ENCODE measurements around the gene EIF4G3.

DNA sequence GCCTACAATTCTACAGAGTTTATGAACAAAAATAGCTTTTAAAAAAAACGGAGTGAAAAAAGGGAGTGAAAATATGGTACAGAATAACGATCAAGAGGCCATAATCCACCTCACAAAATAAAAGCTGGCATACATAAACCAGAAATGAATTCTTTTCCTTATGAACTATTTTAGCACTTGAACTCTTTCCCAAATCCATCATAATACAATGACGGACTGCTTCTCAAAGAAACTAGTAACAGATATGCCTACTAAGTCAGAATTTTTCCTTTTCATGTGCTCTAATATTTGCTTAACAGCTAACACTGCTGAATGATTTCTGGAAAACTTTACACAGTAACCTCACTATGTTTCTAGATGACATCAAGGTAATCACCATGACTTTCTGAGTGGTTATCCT is 144.0 kb downstream of the EIF4G3 start:
- TF ChIP-seq YY1 (IDR thresholded peaks at IDR 0.05; ENCODE audit: low read depth) (no peak), TAF1 (IDR thresholded peaks at IDR 0.05; ENCODE audit: low read depth) (no peak), EGR1 (IDR thresholded peaks at IDR 0.05) (no peak), CREB1 (IDR thresholded peaks at IDR 0.05; ENCODE audit: low read depth) (no peak), CEBPB (IDR thresholded peaks at IDR 0.05) (no peak), EP300 (IDR thresholded peaks at IDR 0.05; ENCODE audit: borderline replicate concordance) (no peak), TCF12 (IDR thresholded peaks at IDR 0.05; ENCODE audit: low read depth) (no peak), NFIC (IDR thresholded peaks at IDR 0.05) (no peak), ZBTB7A (IDR thresholded peaks at IDR 0.05; ENCODE audit: low read depth) (no peak), RAD21 (IDR thresholded peaks at IDR 0.05; ENCODE audit: low read depth) (no peak), TEAD4 (IDR thresholded peaks at IDR 0.05) (no peak), USF1 (IDR thresholded peaks at IDR 0.05) (no peak)
- TF ChIP-seq, protein P1, sequence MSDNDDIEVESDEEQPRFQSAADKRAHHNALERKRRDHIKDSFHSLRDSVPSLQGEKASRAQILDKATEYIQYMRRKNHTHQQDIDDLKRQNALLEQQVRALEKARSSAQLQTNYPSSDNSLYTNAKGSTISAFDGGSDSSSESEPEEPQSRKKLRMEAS (IDR thresholded peaks at IDR 0.05) = no peak
- TF ChIP-seq, protein P2, sequence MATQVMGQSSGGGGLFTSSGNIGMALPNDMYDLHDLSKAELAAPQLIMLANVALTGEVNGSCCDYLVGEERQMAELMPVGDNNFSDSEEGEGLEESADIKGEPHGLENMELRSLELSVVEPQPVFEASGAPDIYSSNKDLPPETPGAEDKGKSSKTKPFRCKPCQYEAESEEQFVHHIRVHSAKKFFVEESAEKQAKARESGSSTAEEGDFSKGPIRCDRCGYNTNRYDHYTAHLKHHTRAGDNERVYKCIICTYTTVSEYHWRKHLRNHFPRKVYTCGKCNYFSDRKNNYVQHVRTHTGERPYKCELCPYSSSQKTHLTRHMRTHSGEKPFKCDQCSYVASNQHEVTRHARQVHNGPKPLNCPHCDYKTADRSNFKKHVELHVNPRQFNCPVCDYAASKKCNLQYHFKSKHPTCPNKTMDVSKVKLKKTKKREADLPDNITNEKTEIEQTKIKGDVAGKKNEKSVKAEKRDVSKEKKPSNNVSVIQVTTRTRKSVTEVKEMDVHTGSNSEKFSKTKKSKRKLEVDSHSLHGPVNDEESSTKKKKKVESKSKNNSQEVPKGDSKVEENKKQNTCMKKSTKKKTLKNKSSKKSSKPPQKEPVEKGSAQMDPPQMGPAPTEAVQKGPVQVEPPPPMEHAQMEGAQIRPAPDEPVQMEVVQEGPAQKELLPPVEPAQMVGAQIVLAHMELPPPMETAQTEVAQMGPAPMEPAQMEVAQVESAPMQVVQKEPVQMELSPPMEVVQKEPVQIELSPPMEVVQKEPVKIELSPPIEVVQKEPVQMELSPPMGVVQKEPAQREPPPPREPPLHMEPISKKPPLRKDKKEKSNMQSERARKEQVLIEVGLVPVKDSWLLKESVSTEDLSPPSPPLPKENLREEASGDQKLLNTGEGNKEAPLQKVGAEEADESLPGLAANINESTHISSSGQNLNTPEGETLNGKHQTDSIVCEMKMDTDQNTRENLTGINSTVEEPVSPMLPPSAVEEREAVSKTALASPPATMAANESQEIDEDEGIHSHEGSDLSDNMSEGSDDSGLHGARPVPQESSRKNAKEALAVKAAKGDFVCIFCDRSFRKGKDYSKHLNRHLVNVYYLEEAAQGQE (IDR thresholded peaks at IDR 0.05; ENCODE audit: low read depth) = no peak
